Subcutaneous abdominal adipose tissue (tissue), 5 donors: ENCODE measurements around the gene NISCH.

Experiments
- H3K27ac ChIP-seq: one replicate; pipeline ENCODE4 v1.7.0; 2013; ENCODE audit warnings: low read depth, mild to moderate bottlenecking, inconsistent platforms, low read length, moderate library complexity
- H3K27me3 ChIP-seq, 5 donors: one replicate each; pipeline ENCODE4 v1.7.0; 2013; ENCODE audit warnings: low read length in 5 of 5, inconsistent platforms in 1 of 5; ENCODE audit not compliant: control insufficient read depth in 5 of 5, insufficient read depth in 4 of 5
- H3K36me3 ChIP-seq, 5 donors: one replicate each; pipeline ENCODE4 v1.7.0; 2013; ENCODE audit warnings: low read length in 5 of 5; ENCODE audit not compliant: control insufficient read depth in 5 of 5, insufficient read depth in 5 of 5
- H3K4me1 ChIP-seq, 5 donors: one replicate each; pipeline ENCODE4 v1.7.0; 2013; ENCODE audit warnings: low read length in 5 of 5, mild to moderate bottlenecking in 3 of 5, moderate library complexity in 1 of 5; ENCODE audit not compliant: control insufficient read depth in 5 of 5, insufficient read depth in 5 of 5
- H3K4me3 ChIP-seq, 5 donors: one replicate each; pipeline ENCODE4 v1.7.0; 2013; ENCODE audit warnings: low read length in 5 of 5, low read depth in 1 of 5
- H3K9ac ChIP-seq, 5 donors: one replicate each; pipeline ENCODE4 v1.7.0; 2013; ENCODE audit warnings: low read length in 5 of 5, mild to moderate bottlenecking in 4 of 5, moderate library complexity in 3 of 5
- H3K9me3 ChIP-seq, 5 donors: one replicate each; pipeline ENCODE4 v1.7.0; 2013; ENCODE audit warnings: low read length in 5 of 5; ENCODE audit not compliant: control insufficient read depth in 5 of 5
- donor health status: healthy.
- donor health status: healthy.
- donor health status: healthy.
- donor health status: healthy.
- donor health status: healthy.

The NISCH gene

GRCh38 chr3:52536369-52537164 is 81.2 kb downstream of the NISCH start, which contains the start of gene UQCC5:
UQCC5 (plus strand) TSS chr3:52536605; CDS start chr3:52536756, 151 bp downstream.
- Histone ChIP-seq H3K4me1 (peaks cover 12 to 73% (median 53%) of the 10 kb centered on the region in 5 donors), H3K27ac (peak within 1 kb of the TSS; percentile 93), H3K27me3 (no peaks in the 10 kb centered on the region), H3K9ac (peak within 1 kb of the TSS; percentile 12 to 85 (median 77)), H3K9me3 (no peaks in the 10 kb centered on the region), H3K36me3 (peaks cover 3 to 13% (median 7%) of the 10 kb centered on the region in 5 donors), H3K4me3 (peak within 1 kb of the TSS; percentile 68 to 93 (median 83))

GRCh38 chr3:52537165-52537620 is 81.8 kb downstream of the NISCH start:
- Histone ChIP-seq H3K4me3 (peak overlapping the region; percentile 68 to 93 (median 83)), H3K9me3 (no peaks in the 10 kb centered on the region), H3K27me3 (no peaks in the 10 kb centered on the region), H3K36me3 (peaks cover 3 to 16% (median 7%) of the 10 kb centered on the region in 5 donors), H3K9ac (peak overlapping the region; percentile 12 to 85 (median 77)), H3K4me1 (peaks cover 11 to 67% (median 48%) of the 10 kb centered on the region in 5 donors), H3K27ac (peak overlapping the region; percentile 93)

DNA sequence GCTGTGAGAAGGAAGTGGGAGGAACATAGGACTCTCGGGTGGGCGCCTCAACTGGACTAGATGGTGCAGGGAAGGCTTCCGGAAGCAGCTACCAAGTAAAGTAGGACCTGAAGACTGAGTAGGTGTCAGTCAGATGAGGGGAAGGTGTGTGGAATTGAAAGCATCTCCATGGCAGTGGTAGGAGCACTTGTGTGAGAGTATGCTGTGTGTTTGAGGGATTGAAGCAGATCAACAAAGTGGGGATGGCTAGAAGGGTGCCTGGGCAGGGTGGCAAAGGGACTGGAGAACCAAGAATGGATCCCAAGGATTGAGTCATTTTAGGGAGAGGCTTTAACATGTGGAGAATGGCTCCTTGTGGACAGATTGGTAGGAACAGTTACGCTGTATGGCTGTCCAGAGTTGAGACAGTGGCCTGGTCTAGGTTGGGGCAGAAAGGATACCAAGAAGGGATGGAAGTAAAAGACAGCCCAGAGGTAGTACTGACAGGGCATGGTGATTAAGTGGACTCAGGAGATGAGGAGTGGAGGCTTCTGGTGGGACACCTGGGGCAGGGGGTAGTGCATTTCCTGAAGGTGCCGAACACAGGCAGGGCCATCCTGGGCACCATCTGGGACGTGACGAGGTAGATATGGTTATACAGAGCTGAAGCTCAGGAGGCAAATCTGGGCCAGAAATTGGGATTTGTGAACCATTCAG is 82.5 kb downstream of the NISCH start:
- Histone ChIP-seq H3K4me3 (peak overlapping the region; percentile 68 to 93 (median 83)), H3K4me1 (peaks cover 9 to 60% (median 42%) of the 10 kb centered on the region in 5 donors), H3K27me3 (no peaks in the 10 kb centered on the region), H3K36me3 (peaks cover 3 to 17% (median 7%) of the 10 kb centered on the region in 5 donors), H3K9me3 (no peaks in the 10 kb centered on the region), H3K27ac (peak overlapping the region; percentile 93), H3K9ac (peak overlapping the region in 4 of 5 donors; percentile 12 to 85 (median 72))

- Histone ChIP-seq H3K27ac (peak overlapping the region; percentile 17), H3K4me3 (peak overlapping the region in 1 of 5 donors; percentile 16), H3K9ac (no peak overlapping the region), H3K4me1 (peaks cover 9 to 52% (median 35%) of the 10 kb centered on the region in 5 donors), H3K27me3 (no peaks in the 10 kb centered on the region), H3K36me3 (peaks cover 3 to 22% (median 7%) of the 10 kb centered on the region in 5 donors), H3K9me3 (no peaks in the 10 kb centered on the region)
These were observed 83.7 kb downstream of the NISCH start for GRCh38 chr3:52539010-52539653.

DNA sequence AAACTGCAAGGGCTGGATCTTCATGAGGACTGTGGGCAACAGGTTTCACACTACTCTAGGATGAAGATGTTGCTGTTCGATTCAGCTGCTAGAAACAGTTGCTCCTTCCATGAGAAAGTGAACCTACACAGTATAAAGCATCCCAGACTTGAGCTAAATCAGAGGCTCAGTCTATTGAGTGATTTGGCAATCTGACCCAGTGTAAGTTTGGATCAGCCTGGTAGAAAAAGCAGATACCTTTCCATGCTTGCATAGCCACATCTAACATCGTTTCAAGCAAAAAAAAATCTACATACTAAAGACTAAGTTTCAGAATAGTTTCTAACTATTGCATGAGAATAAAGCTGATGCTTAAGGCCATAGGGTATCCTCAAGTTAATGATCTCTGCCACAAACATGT is 85.6 kb downstream of the NISCH start:
- Histone ChIP-seq H3K27me3 (no peaks in the 10 kb centered on the region), H3K4me3 (no peak overlapping the region), H3K4me1 (peaks cover 9 to 36% (median 24%) of the 10 kb centered on the region in 5 donors), H3K9ac (no peak overlapping the region), H3K27ac (no peak overlapping the region), H3K36me3 (peaks cover 6 to 35% (median 10%) of the 10 kb centered on the region in 5 donors), H3K9me3 (no peaks in the 10 kb centered on the region)
